Adrenal gland (tissue), 12 donors: ENCODE results near the gene LMNA. TPM values are rescaled to one million over a fixed set of nuclear protein-coding genes. Genes with fewer than 3 reads are reported as not detected.
A peak's percentile ranks its signal among the peaks of the same experiment; 100 is the strongest.

Experiments
- DNase-seq, 7 donors: peaks; one replicate each; pipeline ENCODE4 v3.0.0-alpha.2; 2019 to 2020
- H3K27ac ChIP-seq, 5 donors: fragments of 200-600 bp; sonication (generic) in 4 of 5; 1 replicate in 3 of 5; 2 replicates in 2 of 5; pipeline versions ENCODE4 v1.5.1 to v1.8.0; 2016 to 2020; ENCODE audit warnings: mild to moderate bottlenecking in 1 of 5
- H3K27me3 ChIP-seq: fragments of 200-600 bp; 2 replicates; pipeline ENCODE4 v1.8.0; 2021
- H3K36me3 ChIP-seq, 2 donors: fragments of 200-600 bp; replicated peaks in 1 of 2; 1 replicate in 1 of 2; 2 replicates in 1 of 2; pipeline versions ENCODE4 v1.5.1 to v1.8.0; 2018 to 2022
- H3K4me1 ChIP-seq, 2 donors: fragments of 200-600 bp; replicated peaks in 1 of 2; 1 replicate in 1 of 2; 2 replicates in 1 of 2; pipeline versions ENCODE4 v1.5.1 to v1.8.0; 2018 to 2021
- H3K4me3 ChIP-seq, 4 donors: fragments of 200-600 bp; sonication (generic) in 3 of 4; one replicate each; pipeline ENCODE4 v1.5.1; 2016 to 2018
- H3K9me3 ChIP-seq, 3 donors: fragments of 200-600 bp; sonication (generic) in 1 of 3; replicated peaks in 1 of 3; 1 replicate in 2 of 3; 2 replicates in 1 of 3; pipeline versions ENCODE4 v1.5.1 to v1.8.0; 2016 to 2021
- CTCF ChIP-seq, 6 experiments: fragments of 450-650 bp in 4 of 6; fragments of 200-600 bp in 2 of 6; sonication (generic) in 1 of 6; IDR thresholded peaks; 1 replicate in 5 of 6; 2 replicates in 1 of 6; pipeline versions ENCODE4 v1.5.1 to v1.8.0; 2016 to 2021; ENCODE audit warnings: antibody characterized with exemption in 6 of 6, mild to moderate bottlenecking in 2 of 6, moderate library complexity in 1 of 6
- POLR2A ChIP-seq, 2 donors: fragments of 450-650 bp; IDR thresholded peaks; one replicate each; pipeline ENCODE4 v1.6.1; 2017; ENCODE audit warnings: antibody characterized with exemption in 2 of 2, mild to moderate bottlenecking in 2 of 2, moderate library complexity in 1 of 2
- WGBS, 4 donors: extraction: QIAGEN DNeasy Blood & Tissue Kit in 2 of 4; methylation state at CpG; one replicate each; pipeline versions ENCODE4 v1.1.5 to v1.1.7; 2013 to 2017; 5-methylcytosine and 5-hydroxymethylcytosine counted together
- intact Hi-C, 2 donors: fragments of 100-400 bp; cut with DNase I; formaldehyde crosslinking; loops; one replicate each; pipeline versions ENCODE4 v1.14.1 to v1.15.0; 2022 to 2023
- polyA plus RNA-seq, 3 donors: library from polyadenylated mRNA; stranded (reverse); fragments of 200-250 nt in 2 of 3; fragments of 350-450 nt in 1 of 3; fragmentation: Illumina TruSeq in 1 of 3; extraction: RNeasy Lipid Tissue Mini Kit (QIAGEN cat#74804) in 1 of 3; gene quantifications; one replicate each; pipeline ENCODE4 v1.2.3, GENCODE V29; 2013 to 2014
- total RNA-seq, 9 donors: library from RNA; depleted of rRNA in 4 of 9; stranded (reverse); fragments of >200 nt in 4 of 9; fragments of 120-200 nt in 1 of 9; fragmentation: NEBNext Ultra II Directional in 1 of 9; extraction: Animal tissue kit (Norgen Biotek cat#: 25700) in 1 of 9; gene quantifications; one replicate each; pipeline versions ENCODE4 v1.1.0 to v1.2.4, GENCODE V29; 2013 to 2023
- donor health status: healthy with polysubstance abuse.
- donor health status: Bipolar disorder and iron deficiency.
- donor health status: DM: yes; HTN: yes; CAD: no.
- donor health status: DM: no; HTN: no; CAD: no.
- donor health status: DM: no; HTN: no; CAD: no.
- donor health status: DM: yes; HTN: yes; CAD: no.

LMNA gene
- total and polyA plus RNA-seq, 12 donors = 116 to 591 (median 382) TPM

GRCh38 chr1:156140879-156141707 lies 26.6 kb downstream of the LMNA start:
- intact Hi-C loops = no loop called here
- peak in 1 of 7 donors; percentile 46 for DNase-seq
- Histone ChIP-seq H3K4me3 (no peak overlapping the region), H3K27ac (peak overlapping the region in 1 of 5 donors; percentile 4), H3K4me1 (peaks cover 0 to 6% of the 10 kb centered on the region in 2 donors), H3K36me3 (peaks cover 0 to 37% of the 10 kb centered on the region in 2 donors), H3K27me3 (no peaks in the 10 kb centered on the region), H3K9me3 (no peaks in the 10 kb centered on the region)
- WGBS, 4 donors = 49 to 56% (median 51%) methylated on average over 14 to 20 of the region's 20 CpGs
- peak; percentile 36 to 61 (median 50) for TF ChIP-seq CTCF (IDR thresholded peaks at IDR 0.05)
- TF ChIP-seq POLR2A (IDR thresholded peaks at IDR 0.05) = no peak

- intact Hi-C loops = no loop called here
- Histone ChIP-seq H3K9me3 (no peaks in the 10 kb centered on the region), H3K4me1 (peaks cover 0 to 14% of the 10 kb centered on the region in 2 donors), H3K4me3 (no peak overlapping the region), H3K36me3 (peaks cover 0 to 9% of the 10 kb centered on the region in 2 donors), H3K27ac (no peak overlapping the region), H3K27me3 (no peaks in the 10 kb centered on the region)
- 64 to 75% (median 68%) methylated on average over 11 of the region's 11 CpGs for WGBS, 4 donors
- peak in 1 of 7 donors; percentile 12 for DNase-seq
- TF ChIP-seq CTCF (IDR thresholded peaks at IDR 0.05) (no peak), POLR2A (IDR thresholded peaks at IDR 0.05) (no peak)
Observed at GRCh38 chr1:156143765-156144489, 29.4 kb downstream of the LMNA start.

- no peak overlapping the region for H3K4me3 ChIP-seq
- WGBS, 4 donors = 51 to 65% (median 64%) methylated on average over 5 of the region's 5 CpGs
- peaks cover 0 to under 1% of the 10 kb centered on the region in 2 donors for H3K36me3 ChIP-seq
- no peak for TF ChIP-seq CTCF (IDR thresholded peaks at IDR 0.05)
- no peak for TF ChIP-seq POLR2A (IDR thresholded peaks at IDR 0.05)
- no peaks in the 10 kb centered on the region for H3K27me3 ChIP-seq
- H3K4me1 ChIP-seq = peaks cover 0 to 14% of the 10 kb centered on the region in 2 donors
- no peaks in the 10 kb centered on the region for H3K9me3 ChIP-seq
- no peak overlapping the region for H3K27ac ChIP-seq
- intact Hi-C loops = loop anchor here (5.0 kb wide), 2 partner anchors 78 to 83 kb away; no protein-coding TSS in a partner anchor
- no peak for DNase-seq
Observed at GRCh38 chr1:156144742-156145141, 30.2 kb downstream of the LMNA start.

GRCh38 chr1:156145650-156146019 lies 31.1 kb downstream of the LMNA start:
- Histone ChIP-seq H3K4me3 (no peak overlapping the region), H3K36me3 (no peaks in the 10 kb centered on the region), H3K27me3 (no peaks in the 10 kb centered on the region), H3K4me1 (peaks cover 0 to 14% of the 10 kb centered on the region in 2 donors), H3K27ac (no peak overlapping the region), H3K9me3 (no peaks in the 10 kb centered on the region)
- DNase-seq = no peak
- intact Hi-C loops = loop anchor here (5.0 kb wide), 2 partner anchors 77 to 82 kb away; no protein-coding TSS in a partner anchor
- WGBS, 4 donors = 40 to 52% (median 50%) methylated on average over 2 of the region's 2 CpGs
- TF ChIP-seq CTCF (IDR thresholded peaks at IDR 0.05) (no peak), POLR2A (IDR thresholded peaks at IDR 0.05) (no peak)
